MM.1S (cell line): ENCODE results near the gene MS4A10.

ENCODE experiments used
- DNase-seq: peaks from one replicate; pipeline ENCODE4 v3.0.0-alpha.2; 2015
- H2AFZ ChIP-seq: fragments of 300-600 bp; sonication (generic); 2 replicates; pipeline ENCODE4 v1.6.0; 2016; ENCODE audit warnings: antibody characterized with exemption, low read length
- H3F3A ChIP-seq: fragments of 300-600 bp; sonication (generic); 2 replicates; pipeline ENCODE4 v1.6.1; 2016; ENCODE audit warnings: mild to moderate bottlenecking, antibody characterized with exemption, low read length, moderate library complexity, mixed read lengths; ENCODE audit not compliant: insufficient read depth
- H3K27ac ChIP-seq: fragments of 300-600 bp; sonication (generic); 2 replicates; pipeline ENCODE4 v1.5.1; 2016; ENCODE audit warnings: mild to moderate bottlenecking, low read length
- H3K27me3 ChIP-seq: fragments of 300-600 bp; sonication (generic); replicated peaks from 2 replicates; pipeline ENCODE4 v1.6.0; 2016; ENCODE audit warnings: low read length; ENCODE audit not compliant: insufficient read depth
- H3K36me3 ChIP-seq: fragments of 300-600 bp; sonication (generic); replicated peaks from 2 replicates; pipeline ENCODE4 v1.6.1; 2016; ENCODE audit warnings: mild to moderate bottlenecking, low read length, mixed read lengths; ENCODE audit not compliant: insufficient read depth
- H3K4me1 ChIP-seq: fragments of 300-600 bp; sonication (generic); 2 replicates; pipeline ENCODE4 v1.6.1; 2016; ENCODE audit warnings: low read length, mixed read lengths
- H3K4me2 ChIP-seq: fragments of 300-600 bp; sonication (generic); 2 replicates; pipeline ENCODE4 v1.6.0; 2016; ENCODE audit warnings: low read depth, low read length
- H3K4me3 ChIP-seq: fragments of 300-600 bp; sonication (generic); 2 replicates; pipeline ENCODE4 v1.5.1; 2016; ENCODE audit warnings: low read length, mixed read lengths
- H3K79me2 ChIP-seq: fragments of 300-600 bp; sonication (generic); 2 replicates; pipeline ENCODE4 v1.6.1; 2016; ENCODE audit warnings: mixed run types, low read length, mixed read lengths
- H3K9ac ChIP-seq: fragments of 300-600 bp; sonication (generic); 2 replicates; pipeline ENCODE4 v1.6.1; 2016; ENCODE audit warnings: low read length, mixed read lengths
- H3K9me2 ChIP-seq: fragments of 300-600 bp; sonication (generic); replicated peaks from 2 replicates; pipeline ENCODE4 v1.6.1; 2016; ENCODE audit warnings: mild to moderate bottlenecking, low read length, mixed read lengths; ENCODE audit not compliant: insufficient read depth
- H3K9me3 ChIP-seq: fragments of 300-600 bp; sonication (generic); replicated peaks from 2 replicates; pipeline ENCODE4 v1.6.1; 2016; ENCODE audit warnings: mild to moderate bottlenecking, low read length, mixed read lengths; ENCODE audit not compliant: insufficient read depth
- H4K20me1 ChIP-seq: fragments of 300-600 bp; sonication (generic); 2 replicates; pipeline ENCODE4 v1.6.1; 2016; ENCODE audit warnings: mild to moderate bottlenecking, low read length, moderate library complexity, mixed read lengths; ENCODE audit not compliant: insufficient read depth
- EZH2 ChIP-seq: fragments of 300-600 bp; sonication (generic); optimal IDR thresholded peaks from 2 replicates; pipeline ENCODE3; 2017; ENCODE audit warnings: low read depth, mild to moderate bottlenecking, antibody characterized with exemption, low read length, mixed read lengths
- EZH2phosphoT487 ChIP-seq: fragments of 300-600 bp; sonication (generic); IDR thresholded peaks from 2 replicates; pipeline ENCODE4 v1.6.1; 2018; ENCODE audit warnings: antibody characterized with exemption, low read length
- TF ChIP-seq, protein P1 (sequence below): fragments of 300-600 bp; sonication (generic); IDR thresholded peaks from 2 replicates; pipeline ENCODE4 v1.5.1; 2016; ENCODE audit warnings: antibody characterized with exemption, low read length, mixed read lengths

Gene MS4A10

DNA sequence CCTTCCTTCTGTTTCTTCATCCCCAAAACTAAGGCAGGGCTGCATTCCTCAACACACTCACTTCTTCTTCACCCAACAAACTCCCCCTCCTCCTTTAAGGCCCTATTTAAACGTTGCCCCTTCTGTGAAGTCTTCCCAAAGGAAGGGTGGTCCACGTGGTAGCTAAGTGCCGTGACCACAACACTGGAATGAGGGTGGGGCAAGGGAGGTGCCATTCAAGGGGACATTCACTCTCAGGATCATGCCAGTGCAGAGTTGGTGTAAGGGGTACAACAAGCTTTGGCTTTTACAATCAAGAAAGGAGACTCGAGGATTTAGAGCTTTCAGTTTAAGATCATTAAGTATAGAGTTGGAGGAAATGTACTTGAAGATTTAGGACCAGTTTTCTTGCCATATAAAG lies 8.0 kb upstream of the MS4A10 start:
- no peaks in the 10 kb centered on the region for H3K36me3 ChIP-seq
- TF ChIP-seq, protein P1, sequence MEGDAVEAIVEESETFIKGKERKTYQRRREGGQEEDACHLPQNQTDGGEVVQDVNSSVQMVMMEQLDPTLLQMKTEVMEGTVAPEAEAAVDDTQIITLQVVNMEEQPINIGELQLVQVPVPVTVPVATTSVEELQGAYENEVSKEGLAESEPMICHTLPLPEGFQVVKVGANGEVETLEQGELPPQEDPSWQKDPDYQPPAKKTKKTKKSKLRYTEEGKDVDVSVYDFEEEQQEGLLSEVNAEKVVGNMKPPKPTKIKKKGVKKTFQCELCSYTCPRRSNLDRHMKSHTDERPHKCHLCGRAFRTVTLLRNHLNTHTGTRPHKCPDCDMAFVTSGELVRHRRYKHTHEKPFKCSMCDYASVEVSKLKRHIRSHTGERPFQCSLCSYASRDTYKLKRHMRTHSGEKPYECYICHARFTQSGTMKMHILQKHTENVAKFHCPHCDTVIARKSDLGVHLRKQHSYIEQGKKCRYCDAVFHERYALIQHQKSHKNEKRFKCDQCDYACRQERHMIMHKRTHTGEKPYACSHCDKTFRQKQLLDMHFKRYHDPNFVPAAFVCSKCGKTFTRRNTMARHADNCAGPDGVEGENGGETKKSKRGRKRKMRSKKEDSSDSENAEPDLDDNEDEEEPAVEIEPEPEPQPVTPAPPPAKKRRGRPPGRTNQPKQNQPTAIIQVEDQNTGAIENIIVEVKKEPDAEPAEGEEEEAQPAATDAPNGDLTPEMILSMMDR: no peak
- H3K9me2 ChIP-seq: no peaks in the 10 kb centered on the region
- H2AFZ ChIP-seq: no peak overlapping the region
- no peak overlapping the region for H3K4me3 ChIP-seq
- no peak overlapping the region for H3K4me2 ChIP-seq
- no peaks in the 10 kb centered on the region for H3K9me3 ChIP-seq
- no peak overlapping the region for H3K9ac ChIP-seq
- H4K20me1 ChIP-seq: no peaks in the 10 kb centered on the region
- no peaks in the 10 kb centered on the region for H3K79me2 ChIP-seq
- no peaks in the 10 kb centered on the region for H3F3A ChIP-seq
- no peaks in the 10 kb centered on the region for H3K27me3 ChIP-seq
- peaks cover 6% of the 10 kb centered on the region; the same call in 1 of the 2 replicates for H3K4me1 ChIP-seq
- no peak overlapping the region for H3K27ac ChIP-seq
- no peak for DNase-seq

DNA sequence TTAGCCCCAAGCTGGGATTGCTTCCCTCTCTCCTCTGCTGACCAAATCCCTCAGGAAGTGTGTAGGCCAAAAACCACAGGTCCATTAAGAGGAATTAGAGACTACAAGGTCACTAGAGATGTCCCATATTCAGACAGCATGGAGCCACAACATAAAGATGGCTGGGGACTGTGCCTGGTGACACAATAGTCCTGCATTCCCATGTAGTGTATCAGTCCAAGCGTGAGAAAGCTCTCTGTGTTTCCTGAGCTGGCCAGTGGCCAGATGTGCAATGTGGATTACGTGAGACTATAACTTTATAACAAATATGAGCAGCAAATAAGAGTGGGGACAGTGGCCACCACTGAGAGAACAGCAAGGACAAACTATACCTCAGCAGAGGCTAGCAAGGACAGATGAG lies 7.6 kb upstream of the MS4A10 start:
- no peak for DNase-seq
- Histone ChIP-seq H3K27me3 (no peaks in the 10 kb centered on the region), H2AFZ (no peak overlapping the region), H3K9ac (no peak overlapping the region), H4K20me1 (no peaks in the 10 kb centered on the region), H3K4me2 (no peak overlapping the region), H3K36me3 (no peaks in the 10 kb centered on the region), H3K79me2 (no peaks in the 10 kb centered on the region), H3K27ac (no peak overlapping the region), H3K4me1 (peaks cover 6% of the 10 kb centered on the region; the same call in 1 of the 2 replicates), H3K9me2 (no peaks in the 10 kb centered on the region), H3K4me3 (no peak overlapping the region), H3K9me3 (no peaks in the 10 kb centered on the region), H3F3A (no peaks in the 10 kb centered on the region)
- TF ChIP-seq EZH2 (no peak), EZH2phosphoT487 (no peak)
- TF ChIP-seq, protein P1: no peak

DNA sequence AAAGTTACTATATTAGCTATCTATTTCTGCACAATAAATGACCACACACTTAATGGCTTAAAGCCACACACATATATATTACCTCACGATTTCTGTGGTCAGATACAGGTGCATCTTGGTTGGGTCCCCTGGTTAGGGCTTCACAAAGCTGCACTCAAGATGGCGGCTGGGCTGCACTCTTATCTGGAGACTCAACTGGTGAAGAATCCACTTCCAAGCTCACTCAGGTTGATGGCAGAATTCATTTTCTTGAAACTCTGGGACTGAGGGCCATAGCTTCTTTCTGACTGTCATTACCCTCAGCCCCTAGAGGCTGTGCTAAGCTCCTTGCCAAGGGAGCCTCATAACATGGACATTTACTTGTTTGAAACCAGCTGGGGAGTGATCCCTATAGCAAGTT lies 5.1 kb upstream of the MS4A10 start:
- DNase-seq: no peak
- H3F3A ChIP-seq: no peaks in the 10 kb centered on the region
- no peak for TF ChIP-seq EZH2
- no peak for TF ChIP-seq EZH2phosphoT487
- TF ChIP-seq, protein P1: no peak
- no peak overlapping the region for H3K4me3 ChIP-seq
- H3K9me2 ChIP-seq: no peaks in the 10 kb centered on the region
- H3K27ac ChIP-seq: no peak overlapping the region
- H3K9ac ChIP-seq: no peak overlapping the region
- no peaks in the 10 kb centered on the region for H3K27me3 ChIP-seq
- H2AFZ ChIP-seq: no peak overlapping the region
- H3K36me3 ChIP-seq: no peaks in the 10 kb centered on the region
- peaks cover 6% of the 10 kb centered on the region; the same call in 1 of the 2 replicates for H3K4me1 ChIP-seq
- H3K9me3 ChIP-seq: no peaks in the 10 kb centered on the region
- H3K4me2 ChIP-seq: no peak overlapping the region
- no peaks in the 10 kb centered on the region for H4K20me1 ChIP-seq
- H3K79me2 ChIP-seq: no peaks in the 10 kb centered on the region
